AG10803 (cell line): ENCODE data around the gene PLLP.
A peak's percentile ranks its signal among the peaks of the same experiment; 100 is the strongest.

Experiments
- DNase-seq: peaks from one replicate; pipeline ENCODE4 v3.0.0; 2010; ENCODE audit warnings: low read depth
- H3K4me3 ChIP-seq: 2 replicates; pipeline ENCODE4 v1.5.1; 2011; ENCODE audit warnings: mild to moderate bottlenecking, low read length, control low read depth
- TF ChIP-seq, protein P1 (sequence below): conservative IDR thresholded peaks from 2 replicates; pipeline ENCODE4 v1.5.1; 2011; ENCODE audit warnings: mild to moderate bottlenecking, low read length, control low read depth, inconsistent platforms

PLLP gene

DNA sequence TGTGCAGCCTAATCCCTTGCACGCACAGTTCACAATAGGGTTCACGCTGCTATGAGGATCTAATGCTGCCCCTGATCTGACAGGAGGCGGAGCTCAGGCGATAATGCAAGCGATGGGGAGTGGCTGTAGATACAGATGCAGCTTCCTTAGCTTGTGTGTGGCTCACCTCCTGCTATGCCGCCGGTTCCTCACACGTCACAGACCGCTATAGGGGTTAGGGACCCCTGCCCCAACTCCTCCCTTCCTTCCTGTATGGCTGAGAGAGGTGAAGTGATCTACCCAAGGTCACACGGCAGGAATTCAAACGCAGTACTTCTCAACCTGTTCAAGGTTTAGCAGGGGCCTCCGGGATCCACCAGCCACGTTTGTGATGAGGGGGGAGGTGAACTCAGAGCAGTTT lies 13.4 kb upstream of the PLLP start:
- TF ChIP-seq, protein P1, sequence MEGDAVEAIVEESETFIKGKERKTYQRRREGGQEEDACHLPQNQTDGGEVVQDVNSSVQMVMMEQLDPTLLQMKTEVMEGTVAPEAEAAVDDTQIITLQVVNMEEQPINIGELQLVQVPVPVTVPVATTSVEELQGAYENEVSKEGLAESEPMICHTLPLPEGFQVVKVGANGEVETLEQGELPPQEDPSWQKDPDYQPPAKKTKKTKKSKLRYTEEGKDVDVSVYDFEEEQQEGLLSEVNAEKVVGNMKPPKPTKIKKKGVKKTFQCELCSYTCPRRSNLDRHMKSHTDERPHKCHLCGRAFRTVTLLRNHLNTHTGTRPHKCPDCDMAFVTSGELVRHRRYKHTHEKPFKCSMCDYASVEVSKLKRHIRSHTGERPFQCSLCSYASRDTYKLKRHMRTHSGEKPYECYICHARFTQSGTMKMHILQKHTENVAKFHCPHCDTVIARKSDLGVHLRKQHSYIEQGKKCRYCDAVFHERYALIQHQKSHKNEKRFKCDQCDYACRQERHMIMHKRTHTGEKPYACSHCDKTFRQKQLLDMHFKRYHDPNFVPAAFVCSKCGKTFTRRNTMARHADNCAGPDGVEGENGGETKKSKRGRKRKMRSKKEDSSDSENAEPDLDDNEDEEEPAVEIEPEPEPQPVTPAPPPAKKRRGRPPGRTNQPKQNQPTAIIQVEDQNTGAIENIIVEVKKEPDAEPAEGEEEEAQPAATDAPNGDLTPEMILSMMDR: no peak
- no peak overlapping the region for H3K4me3 ChIP-seq
- no peak for DNase-seq

DNA sequence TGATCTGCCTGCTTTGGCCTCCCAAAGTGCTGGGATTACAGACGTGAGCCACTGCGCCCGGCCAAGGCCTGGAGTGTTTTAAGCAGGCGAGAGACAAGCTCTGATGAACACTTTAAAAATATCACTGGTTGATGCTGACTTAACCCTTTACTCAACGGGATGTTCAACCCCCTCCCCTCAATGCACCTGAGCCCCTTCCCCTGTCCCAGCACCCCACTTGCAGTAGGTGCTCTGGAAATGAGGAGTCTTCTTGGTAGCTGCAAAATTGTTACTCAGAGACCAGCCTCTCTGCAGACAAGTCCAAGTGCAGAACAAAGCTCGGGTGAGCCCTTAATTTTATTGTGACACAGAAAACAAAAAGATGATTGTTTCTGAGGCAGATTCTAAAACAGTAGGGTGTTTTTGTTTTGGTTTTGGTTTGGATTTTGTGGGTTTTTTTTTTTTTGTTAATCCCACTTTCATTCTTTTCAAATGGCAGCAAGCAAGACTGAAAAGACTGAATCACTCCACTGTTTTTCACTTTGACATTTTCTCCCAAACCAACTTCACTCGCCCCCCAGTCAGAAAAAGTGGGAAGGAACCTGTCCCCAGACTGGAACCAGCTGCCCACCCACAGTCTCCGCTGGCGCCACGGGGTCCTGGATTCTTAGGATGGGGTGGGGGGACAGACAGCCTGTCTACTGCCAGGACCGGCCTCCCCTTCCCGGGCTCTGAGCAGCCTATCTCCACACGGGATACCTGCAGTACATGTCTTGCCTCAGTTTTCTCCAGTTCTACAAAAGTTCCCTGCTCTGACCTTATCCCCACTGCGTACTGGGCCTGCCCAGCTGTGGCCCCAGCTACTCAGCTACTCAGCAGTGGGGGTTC lies 5.2 kb upstream of the PLLP start:
- no peak for DNase-seq
- TF ChIP-seq, protein P1: no peak
- no peak overlapping the region for H3K4me3 ChIP-seq

DNA sequence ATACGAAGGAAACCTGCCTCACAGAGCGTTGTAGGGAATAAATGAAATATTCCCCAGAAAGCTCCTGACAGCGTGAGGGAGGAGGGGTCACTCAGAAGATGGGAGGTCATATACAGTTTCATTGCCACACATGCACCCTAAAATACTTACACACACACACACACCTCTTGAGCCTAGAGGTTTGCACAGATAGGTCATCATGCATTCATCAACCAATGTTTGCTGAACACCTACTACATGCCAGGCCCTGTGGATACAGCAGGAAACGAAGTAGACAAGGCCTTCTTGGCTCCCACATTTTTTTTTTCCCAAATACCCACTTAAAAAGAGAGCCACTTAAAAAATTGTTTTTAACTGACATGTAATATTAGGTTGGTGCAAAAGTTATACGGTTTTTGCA lies 907 bp upstream of the PLLP start:
- H3K4me3 ChIP-seq: no peak overlapping the region
- no peak for DNase-seq

DNA sequence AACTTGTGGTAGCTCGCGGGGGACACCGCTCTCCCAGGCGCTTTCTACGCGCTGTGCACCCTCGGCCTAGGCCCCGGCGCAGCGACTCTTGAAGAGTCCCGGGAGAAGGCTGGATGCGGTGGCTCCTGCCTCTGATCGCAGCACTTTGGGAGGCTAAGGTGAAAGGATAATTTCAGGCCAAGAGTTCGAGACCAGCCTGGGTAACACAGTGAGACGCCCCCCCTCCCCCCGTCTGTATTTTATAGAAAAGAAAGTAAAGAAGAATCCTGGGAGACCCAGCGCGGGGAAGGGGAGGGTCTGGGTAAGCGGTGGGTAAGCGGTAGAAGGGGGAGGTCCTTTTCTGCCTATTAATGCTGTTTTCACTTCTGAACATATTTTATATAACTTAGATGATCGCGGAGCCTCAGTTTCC lies 486 bp upstream of the PLLP start:
- no peak for DNase-seq
- TF ChIP-seq, protein P1: no peak
- peak overlapping the region; percentile 50 for H3K4me3 ChIP-seq

More for the DNA sequence above, 907 bp upstream of the PLLP start:
- TF ChIP-seq, protein P1: no peak

DNA sequence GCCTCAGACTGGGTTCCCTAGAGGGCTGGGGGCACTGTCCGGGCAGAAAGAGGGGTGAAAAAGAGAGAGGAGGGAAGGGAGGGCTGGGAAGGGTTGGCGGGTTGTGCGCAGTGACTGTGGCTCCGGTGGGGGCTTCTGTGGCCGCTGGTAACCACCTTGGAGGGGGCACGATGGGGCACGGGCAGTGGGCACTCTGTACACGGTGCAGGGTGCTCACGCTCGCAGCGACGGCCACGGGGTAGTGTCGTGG lies 588 bp downstream of the PLLP start:
- H3K4me3 ChIP-seq: no peak overlapping the region
- TF ChIP-seq, protein P1: no peak
- DNase-seq: no peak

DNA sequence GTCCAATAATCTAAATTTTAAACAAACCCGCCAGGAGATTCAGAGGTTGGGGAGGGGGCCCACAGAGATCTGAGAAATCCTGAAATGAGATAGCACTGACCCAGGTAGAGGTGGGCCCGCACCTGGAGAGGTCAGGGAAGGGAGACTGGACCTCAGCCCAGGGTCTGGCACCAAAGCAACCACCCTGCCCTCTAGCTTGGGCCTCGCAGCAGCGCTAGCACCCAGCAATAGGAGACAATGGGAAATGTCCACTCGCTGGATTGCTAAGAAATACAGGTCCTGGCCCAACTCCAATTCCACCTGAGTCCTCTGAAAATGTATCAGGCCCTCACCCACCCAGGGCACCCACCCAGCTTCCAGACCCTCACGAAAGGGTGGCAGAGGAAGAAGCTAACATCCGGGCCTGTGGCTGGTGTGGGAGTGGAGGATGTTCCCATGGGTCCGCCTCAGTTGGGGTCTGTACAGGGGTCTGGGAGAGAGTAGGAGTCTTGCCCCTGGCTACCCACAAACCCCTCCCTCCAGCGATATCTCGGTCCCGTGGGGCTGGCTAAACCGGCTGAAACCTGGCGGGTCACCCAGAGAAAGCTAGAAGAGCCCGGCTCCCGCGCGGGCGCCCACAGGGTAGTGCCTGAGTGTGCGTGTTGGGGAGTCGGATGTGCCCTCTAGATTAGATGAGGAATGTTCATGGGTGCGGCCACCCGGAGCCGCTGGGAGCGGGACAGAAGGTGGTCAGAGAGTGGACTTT lies 1.1 kb downstream of the PLLP start:
- H3K4me3 ChIP-seq: no peak overlapping the region
- DNase-seq: no peak
- TF ChIP-seq, protein P1: no peak
